Omental fat pad (tissue), 4 donors: ENCODE results near the gene TRERF1. TPM values are rescaled to one million over a fixed set of nuclear protein-coding genes. Genes with fewer than 3 reads are reported as not detected.

Experiments used
- ATAC-seq: fragments of 150-250 bp; one replicate; pipeline ENCODE4 v1.9.1; 2016; ENCODE audit warnings: mild to moderate bottlenecking, moderate library complexity; ENCODE audit not compliant: low FRiP score
- DNase-seq: peaks from one replicate; pipeline ENCODE4 v3.0.0-alpha.2; 2019; ENCODE audit warnings: low spot score
- total RNA-seq, 4 donors: library from RNA; depleted of rRNA; stranded (reverse); fragments of >200 nt; gene quantifications; one replicate each; pipeline ENCODE4 v1.1.0, GENCODE V29; 2016
- TF ChIP-seq, protein P1 (sequence below), 3 donors: fragments of 450-650 bp; IDR thresholded peaks; one replicate each; pipeline ENCODE4 v1.5.1; 2016 to 2017; ENCODE audit warnings: antibody characterized with exemption in 3 of 3, mild to moderate bottlenecking in 3 of 3, moderate library complexity in 2 of 3

Gene TRERF1, protein sequence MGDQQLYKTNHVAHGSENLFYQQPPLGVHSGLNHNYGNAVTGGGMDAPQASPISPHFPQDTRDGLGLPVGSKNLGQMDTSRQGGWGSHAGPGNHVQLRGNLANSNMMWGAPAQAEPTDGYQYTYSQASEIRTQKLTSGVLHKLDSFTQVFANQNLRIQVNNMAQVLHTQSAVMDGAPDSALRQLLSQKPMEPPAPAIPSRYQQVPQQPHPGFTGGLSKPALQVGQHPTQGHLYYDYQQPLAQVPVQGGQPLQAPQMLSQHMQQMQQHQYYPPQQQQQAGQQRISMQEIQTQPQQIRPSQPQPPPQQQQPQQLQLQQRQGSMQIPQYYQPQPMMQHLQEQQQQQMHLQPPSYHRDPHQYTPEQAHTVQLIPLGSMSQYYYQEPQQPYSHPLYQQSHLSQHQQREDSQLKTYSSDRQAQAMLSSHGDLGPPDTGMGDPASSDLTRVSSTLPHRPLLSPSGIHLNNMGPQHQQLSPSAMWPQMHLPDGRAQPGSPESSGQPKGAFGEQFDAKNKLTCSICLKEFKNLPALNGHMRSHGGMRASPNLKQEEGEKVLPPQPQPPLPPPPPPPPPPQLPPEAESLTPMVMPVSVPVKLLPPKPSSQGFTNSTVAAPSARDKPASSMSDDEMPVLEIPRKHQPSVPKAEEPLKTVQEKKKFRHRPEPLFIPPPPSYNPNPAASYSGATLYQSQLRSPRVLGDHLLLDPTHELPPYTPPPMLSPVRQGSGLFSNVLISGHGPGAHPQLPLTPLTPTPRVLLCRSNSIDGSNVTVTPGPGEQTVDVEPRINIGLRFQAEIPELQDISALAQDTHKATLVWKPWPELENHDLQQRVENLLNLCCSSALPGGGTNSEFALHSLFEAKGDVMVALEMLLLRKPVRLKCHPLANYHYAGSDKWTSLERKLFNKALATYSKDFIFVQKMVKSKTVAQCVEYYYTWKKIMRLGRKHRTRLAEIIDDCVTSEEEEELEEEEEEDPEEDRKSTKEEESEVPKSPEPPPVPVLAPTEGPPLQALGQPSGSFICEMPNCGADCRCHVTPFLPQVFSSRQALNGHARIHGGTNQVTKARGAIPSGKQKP (N-terminal part only)
- total RNA-seq: 10 to 100 TPM in 1 of 4 donors, 1 to 10 TPM in 3; 2.0 to 10.2 (median 2.6) TPM

- DNase-seq (no peak), ATAC-seq (no peak)
- TF ChIP-seq, protein P1, sequence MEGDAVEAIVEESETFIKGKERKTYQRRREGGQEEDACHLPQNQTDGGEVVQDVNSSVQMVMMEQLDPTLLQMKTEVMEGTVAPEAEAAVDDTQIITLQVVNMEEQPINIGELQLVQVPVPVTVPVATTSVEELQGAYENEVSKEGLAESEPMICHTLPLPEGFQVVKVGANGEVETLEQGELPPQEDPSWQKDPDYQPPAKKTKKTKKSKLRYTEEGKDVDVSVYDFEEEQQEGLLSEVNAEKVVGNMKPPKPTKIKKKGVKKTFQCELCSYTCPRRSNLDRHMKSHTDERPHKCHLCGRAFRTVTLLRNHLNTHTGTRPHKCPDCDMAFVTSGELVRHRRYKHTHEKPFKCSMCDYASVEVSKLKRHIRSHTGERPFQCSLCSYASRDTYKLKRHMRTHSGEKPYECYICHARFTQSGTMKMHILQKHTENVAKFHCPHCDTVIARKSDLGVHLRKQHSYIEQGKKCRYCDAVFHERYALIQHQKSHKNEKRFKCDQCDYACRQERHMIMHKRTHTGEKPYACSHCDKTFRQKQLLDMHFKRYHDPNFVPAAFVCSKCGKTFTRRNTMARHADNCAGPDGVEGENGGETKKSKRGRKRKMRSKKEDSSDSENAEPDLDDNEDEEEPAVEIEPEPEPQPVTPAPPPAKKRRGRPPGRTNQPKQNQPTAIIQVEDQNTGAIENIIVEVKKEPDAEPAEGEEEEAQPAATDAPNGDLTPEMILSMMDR (IDR thresholded peaks at IDR 0.05): no peak
These were observed at the start of gene TRERF1 for GRCh38 chr6:42451333-42452170. TSS of gene TRERF1 (minus strand) at chr6:42451926. CDS start at chr6:42269590, 182,336 bp downstream.

DNA sequence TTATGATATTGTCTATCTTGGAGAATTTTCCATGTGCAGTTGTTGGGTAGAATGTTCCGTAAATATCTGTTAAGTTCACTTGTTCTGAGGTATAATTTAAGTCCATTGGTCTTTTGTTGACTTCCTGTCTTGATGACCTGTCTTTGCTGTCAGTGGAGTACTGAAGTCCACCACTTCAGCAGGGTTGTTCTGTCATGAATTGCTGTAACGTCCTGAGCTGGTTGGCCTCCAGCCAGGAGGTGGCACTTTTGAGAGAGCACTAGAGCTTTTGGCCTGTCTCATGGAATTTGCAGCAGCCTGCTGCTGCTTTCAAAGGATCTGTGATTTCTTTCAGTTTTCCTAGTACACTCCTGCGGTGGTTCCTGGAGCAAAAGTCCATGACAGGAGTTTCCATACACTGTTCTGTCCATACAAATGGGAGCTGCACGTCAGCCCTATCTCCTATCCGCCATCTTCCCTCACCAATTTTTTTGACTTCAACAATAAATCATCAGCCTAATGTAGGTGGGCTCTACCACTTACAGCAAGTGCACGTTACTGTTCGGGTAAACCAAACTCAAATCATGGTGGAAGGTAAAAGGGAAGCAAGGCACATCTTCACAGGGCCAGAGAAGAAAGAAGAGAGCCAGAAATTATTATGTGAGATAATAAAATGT is 46.9 kb upstream of the TRERF1 start:
- TF ChIP-seq, protein P1 (IDR thresholded peaks at IDR 0.05): no peak
- DNase-seq: no peak

GRCh38 chr6:42493914-42494539 is 42.3 kb upstream of the TRERF1 start:
- TF ChIP-seq, protein P1 (IDR thresholded peaks at IDR 0.05): no peak
- ATAC-seq: no peak

More for the DNA sequence above, 46.9 kb upstream of the TRERF1 start:
- ATAC-seq: no peak

DNA sequence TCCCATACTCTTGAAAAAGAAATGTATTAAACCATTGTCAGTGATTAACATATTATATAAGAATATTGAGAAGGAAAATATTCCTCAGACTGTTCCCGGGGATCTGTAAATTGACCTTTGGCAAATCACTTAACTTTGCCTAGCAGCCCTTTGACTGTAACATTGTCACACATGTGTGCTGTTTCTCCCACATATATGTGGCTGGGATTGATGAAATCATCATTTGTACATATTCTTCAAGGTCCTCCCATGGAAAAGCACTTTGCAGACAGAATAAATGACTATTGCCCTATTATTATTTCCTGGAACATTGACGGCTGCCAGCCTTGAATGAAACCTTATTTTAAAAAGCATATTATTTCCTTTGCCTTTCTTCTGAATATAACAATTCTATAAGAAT is 36.4 kb upstream of the TRERF1 start:
- no peak for ATAC-seq
- no peak for DNase-seq

More at GRCh38 chr6:42493914-42494539, 42.3 kb upstream of the TRERF1 start:
- DNase-seq: no peak

DNA sequence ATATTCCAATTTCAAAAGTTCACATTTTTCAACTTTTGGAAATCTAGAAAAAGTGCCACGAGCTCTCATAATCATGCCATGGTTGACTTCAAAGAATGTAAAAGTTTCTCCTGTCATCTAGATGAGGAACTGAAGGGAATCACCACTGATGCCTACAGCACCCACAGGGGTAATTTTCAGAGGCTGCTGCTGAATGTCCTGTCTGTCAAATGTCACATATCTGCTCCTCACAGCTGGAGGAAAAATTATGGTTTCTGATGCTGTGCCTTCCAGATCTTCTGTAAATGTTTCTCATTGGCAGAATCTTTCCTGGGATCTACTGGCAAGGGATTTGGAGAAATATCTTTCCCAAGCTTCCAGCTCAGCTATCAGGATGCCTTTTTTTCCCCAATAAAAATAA is 32.5 kb upstream of the TRERF1 start:
- no peak for DNase-seq
- TF ChIP-seq, protein P1 (IDR thresholded peaks at IDR 0.05): no peak

More for the DNA sequence above, 36.4 kb upstream of the TRERF1 start:
- TF ChIP-seq, protein P1 (IDR thresholded peaks at IDR 0.05): no peak

More for the DNA sequence above, 32.5 kb upstream of the TRERF1 start:
- ATAC-seq: no peak
